A549 (cell line): ENCODE data around the gene POGK. TPM values are rescaled to one million over a fixed set of nuclear protein-coding genes. Genes with fewer than 3 reads are reported as not detected.

Source experiments
- ATAC-seq, 2 experiments: fragments of 200-7000 bp in 1 of 2; fragments of >200 bp in 1 of 2; cut with Nextera tagmentation in 1 of 2; cut with Tn5 transposase in 1 of 2; 3 replicates each; pipeline versions ENCODE4 v1.8.0 to v1.9.1; 2018 to 2020; ENCODE audit warnings: mild to moderate bottlenecking in 1 of 2, moderate library complexity in 1 of 2
- CTCF ChIA-PET: fragments of 300-600 bp; sonication (Branson Sonifier 250); formaldehyde crosslinking; extraction: SDS; loops from one replicate; lab custom pipeline; 2021; ENCODE audit warnings: antibody characterized with exemption, inconsistent platforms; lab: Yijun Ruan, JAX
- POLR2A ChIA-PET: fragments of 350-600 bp; formaldehyde crosslinking; extraction: SDS; loops from one replicate; lab custom pipeline; 2021; ENCODE audit warnings: antibody characterized with exemption, inconsistent platforms; lab: Yijun Ruan, JAX
- DNase-seq, 2 experiments: peaks; one replicate each; pipeline versions ENCODE4 v3.0.0 to v3.0.0-alpha.2; 2011 to 2016; ENCODE audit warnings: low read depth in 1 of 2, low spot score in 1 of 2
- FAIRE-seq: peaks from 2 replicates; lab custom pipeline; 2011; peaks lifted over from hg19 to GRCh38; lab: Jason Lieb, UNC
- H3K27ac ChIP-seq, 2 experiments: fragments of >200 bp; sonication (Bioruptor Twin); formaldehyde crosslinking; 3 replicates each; pipeline ENCODE4 v1.5.1; 2016 to 2017
- H3K4me1 ChIP-seq: fragments of >200 bp; sonication (Bioruptor Twin); formaldehyde crosslinking; 3 replicates; pipeline ENCODE4 v1.6.1; 2016
- H3K4me2 ChIP-seq: fragments of >200 bp; sonication (Bioruptor Twin); formaldehyde crosslinking; 3 replicates; pipeline ENCODE4 v1.6.1; 2016
- H3K4me3 ChIP-seq: fragments of >200 bp; sonication (Bioruptor Twin); formaldehyde crosslinking; 3 replicates; pipeline ENCODE4 v1.5.1; 2016
- H3K9me3 ChIP-seq: fragments of >200 bp; sonication (Bioruptor Twin); formaldehyde crosslinking; 3 replicates; pipeline ENCODE4 v1.6.1; 2016
- CBX8 ChIP-seq: fragments of 200-600 bp; sonication (generic); IDR thresholded peaks from 2 replicates; pipeline ENCODE4 v1.6.1; 2016
- EHF ChIP-seq: fragments of 250-450 bp; sonication (Bioruptor Pico); IDR thresholded peaks from 2 replicates; pipeline ENCODE4 v1.5.0; 2020; ENCODE audit warnings: mild to moderate bottlenecking
- FOSB ChIP-seq: fragments of 250-450 bp; sonication (Bioruptor Pico); IDR thresholded peaks from 2 replicates; pipeline ENCODE4 v1.5.0; 2020; ENCODE audit warnings: mild to moderate bottlenecking, moderate library complexity
- FOXS1 ChIP-seq: fragments of 250-450 bp; sonication (Bioruptor Pico); IDR thresholded peaks from 2 replicates; pipeline ENCODE4 v1.5.0; 2020; ENCODE audit warnings: mild to moderate bottlenecking, moderate library complexity
- GATA3 ChIP-seq: IDR thresholded peaks from 2 replicates; pipeline ENCODE4 v1.6.1; 2012; ENCODE audit warnings: borderline replicate concordance
- HOXA7 ChIP-seq: fragments of 250-450 bp; sonication (Bioruptor Pico); IDR thresholded peaks from 2 replicates; pipeline ENCODE4 v1.5.0; 2020; ENCODE audit warnings: mild to moderate bottlenecking, moderate library complexity
- HOXB13 ChIP-seq: fragments of 250-450 bp; sonication (Bioruptor Pico); IDR thresholded peaks from 2 replicates; pipeline ENCODE4 v1.5.0; 2020; ENCODE audit warnings: low read depth, mild to moderate bottlenecking, moderate library complexity
- HOXB5 ChIP-seq: fragments of 250-450 bp; sonication (Bioruptor Pico); IDR thresholded peaks from 2 replicates; pipeline ENCODE4 v1.5.0; 2020; ENCODE audit warnings: mild to moderate bottlenecking, moderate library complexity
- KDM5A ChIP-seq: fragments of 200-600 bp; sonication (generic); IDR thresholded peaks from 2 replicates; pipeline ENCODE4 v1.6.1; 2016; ENCODE audit warnings: antibody characterized with exemption, mild to moderate bottlenecking
- MAFK ChIP-seq: fragments of 450-650 bp; IDR thresholded peaks from 2 replicates; pipeline ENCODE4 v1.6.1; 2014; ENCODE audit not compliant: partially characterized antibody
- MAZ ChIP-seq: fragments of 150-350 bp; IDR thresholded peaks from 2 replicates; pipeline ENCODE4 v1.6.1; 2014; ENCODE audit warnings: antibody characterized with exemption, low read depth, low read length, borderline replicate concordance
- NPAS2 ChIP-seq: fragments of 250-450 bp; sonication (Bioruptor Pico); IDR thresholded peaks from 2 replicates; pipeline ENCODE4 v1.8.0; 2022; ENCODE audit warnings: mild to moderate bottlenecking, moderate library complexity, borderline replicate concordance
- NR3C1 ChIP-seq: fragments of >200 bp; sonication (Bioruptor Twin); formaldehyde crosslinking; IDR thresholded peaks from 3 replicates; pipeline ENCODE4 v1.6.1; 2017
- PHF8 ChIP-seq: fragments of 200-600 bp; sonication (generic); IDR thresholded peaks from 2 replicates; pipeline ENCODE4 v1.6.1; 2016; ENCODE audit warnings: low read depth, mild to moderate bottlenecking, antibody characterized with exemption, moderate library complexity, borderline replicate concordance
- POLR2A ChIP-seq: IDR thresholded peaks from 2 replicates; pipeline ENCODE4 v1.6.1; 2012; ENCODE audit warnings: mild to moderate bottlenecking, low read length
- SMC3 ChIP-seq: fragments of >200 bp; sonication (Bioruptor Twin); formaldehyde crosslinking; IDR thresholded peaks from 3 replicates; pipeline ENCODE4 v1.6.1; 2018; ENCODE audit warnings: inconsistent platforms
- SREBF2 ChIP-seq: fragments of 450-650 bp; IDR thresholded peaks from 2 replicates; pipeline ENCODE4 v1.6.1; 2014; ENCODE audit warnings: mild to moderate bottlenecking, moderate library complexity
- ZC3H11A ChIP-seq: fragments of 450-650 bp; IDR thresholded peaks from 2 replicates; pipeline ENCODE4 v1.6.1; 2014; ENCODE audit warnings: antibody characterized with exemption, mild to moderate bottlenecking
- ZFP36 ChIP-seq: fragments of 450-650 bp; IDR thresholded peaks from 2 replicates; pipeline ENCODE4 v1.6.1; 2014; ENCODE audit warnings: borderline replicate concordance; ENCODE audit not compliant: partially characterized antibody
- ZNF302 ChIP-seq: fragments of 250-450 bp; sonication (Bioruptor Pico); IDR thresholded peaks from 2 replicates; pipeline ENCODE4 v1.9.0; 2021; ENCODE audit warnings: inconsistent platforms, mild to moderate bottlenecking, moderate library complexity
- WGBS: methylation state at CpG from one replicate; pipeline ENCODE4 v1.1.6; 2017; ENCODE audit errors: missing lambda C conversion rate; 5-methylcytosine and 5-hydroxymethylcytosine counted together
- polyA plus RNA-seq, 4 experiments: library from polyadenylated mRNA; depleted of rRNA in 3 of 4; stranded (reverse); fragments of >200 nt; fragmentation: RNase III in 1 of 4; extraction: RNeasy Plus Mini Kit Qiagen cat#74134 plus additional on column Dnase treatment in 1 of 4; gene quantifications; 2 replicates in 3 of 4; 3 replicates in 1 of 4; pipeline ENCODE4 v1.2.3, GENCODE V29; 2011 to 2017
- TF ChIP-seq, protein P1 (sequence below): fragments of 250-450 bp; sonication (Bioruptor Pico); IDR thresholded peaks from 2 replicates; pipeline ENCODE4 v1.5.0; 2020; ENCODE audit warnings: low read depth, mild to moderate bottlenecking, moderate library complexity
- TF ChIP-seq, protein P2 (sequence below): fragments of 450-650 bp; IDR thresholded peaks from 2 replicates; pipeline ENCODE4 v1.6.1; 2014; ENCODE audit warnings: antibody characterized with exemption
- TF ChIP-seq, protein P3 (sequence below): IDR thresholded peaks from 2 replicates; pipeline ENCODE4 v1.6.1; 2012
- TF ChIP-seq, protein P4 (sequence below): fragments of >200 bp; sonication (Bioruptor Twin); formaldehyde crosslinking; IDR thresholded peaks from 3 replicates; pipeline ENCODE4 v1.5.1; 2016
- TF ChIP-seq, protein P5 (sequence below): IDR thresholded peaks from 2 replicates; pipeline ENCODE4 v1.6.1; 2012

Gene POGK
- polyA plus RNA-seq, 2 of the 4 experiments (the other 2 are of a cell fraction): 27.4 to 37.2 TPM

DNA sequence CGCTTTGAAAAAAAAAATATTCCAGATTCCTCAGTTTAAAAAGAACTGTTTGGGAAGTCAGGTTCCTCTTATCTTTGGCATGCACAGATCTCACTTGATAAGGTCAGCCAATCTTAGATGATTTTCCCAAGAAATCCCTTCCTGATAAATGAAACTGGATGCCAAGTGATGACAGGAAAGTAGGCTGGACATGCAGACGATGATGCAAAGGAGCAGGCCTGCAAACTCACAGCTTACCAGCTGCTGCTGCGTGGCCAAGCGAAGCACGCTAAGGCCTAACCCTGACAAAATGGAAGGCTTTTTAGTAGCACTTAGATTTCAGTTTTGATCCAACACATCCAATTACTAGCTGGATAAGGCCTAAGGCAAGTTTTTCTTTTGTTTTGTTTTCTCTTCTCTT lies 26.7 kb downstream of the POGK start:
- CTCF ChIA-PET: no interaction called here
- ATAC-seq (no peak), DNase-seq (peak in 1 of 2 experiments; percentile 9), FAIRE-seq (no peak)
- WGBS: 93% methylated on average over 5 of the region's 5 CpGs
- TF ChIP-seq NR3C1 (no peak), ZC3H11A (no peak), HOXB5 (CRISPR knock-in tag) (no peak), MAZ (no peak), HOXB13 (CRISPR knock-in tag) (no peak), SREBF2 (no peak)
- TF ChIP-seq, protein P1, sequence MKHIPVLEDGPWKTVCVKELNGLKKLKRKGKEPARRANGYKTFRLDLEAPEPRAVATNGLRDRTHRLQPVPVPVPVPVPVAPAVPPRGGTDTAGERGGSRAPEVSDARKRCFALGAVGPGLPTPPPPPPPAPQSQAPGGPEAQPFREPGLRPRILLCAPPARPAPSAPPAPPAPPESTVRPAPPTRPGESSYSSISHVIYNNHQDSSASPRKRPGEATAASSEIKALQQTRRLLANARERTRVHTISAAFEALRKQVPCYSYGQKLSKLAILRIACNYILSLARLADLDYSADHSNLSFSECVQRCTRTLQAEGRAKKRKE (CRISPR knock-in tag): no peak
- H3K4me2 ChIP-seq: no peak overlapping the region
- H3K27ac ChIP-seq: no peak overlapping the region
- POLR2A ChIA-PET: interaction anchor here (1.5 kb wide), 1 partner anchor 10 kb away, joined by 4 read pairs; the partner anchor contains the start of gene TADA1
- no peak overlapping the region for H3K4me3 ChIP-seq
- H3K4me1 ChIP-seq: no peaks in the 10 kb centered on the region; the same call in 2 of the 3 replicates
- H3K9me3 ChIP-seq: no peaks in the 10 kb centered on the region

DNA sequence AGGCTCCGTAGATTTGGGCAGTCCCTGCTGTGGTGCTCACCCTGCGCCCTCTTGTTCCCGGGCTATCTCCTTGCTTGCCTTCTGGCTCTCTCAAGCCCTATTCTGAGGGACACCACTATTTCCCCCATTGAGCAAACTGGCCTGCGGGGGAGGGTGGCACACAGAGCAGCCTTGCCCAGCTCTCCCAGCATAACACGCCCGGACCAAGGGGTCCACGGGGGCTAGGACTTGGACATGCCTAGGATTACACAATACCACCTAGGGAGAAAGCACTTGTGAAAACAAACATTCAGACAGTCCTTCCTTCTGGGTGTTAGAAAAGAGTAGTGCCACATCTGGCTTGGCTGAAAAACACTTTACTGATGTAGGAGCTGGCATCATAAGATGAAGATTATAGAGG lies 29.4 kb downstream of the POGK start:
- DNase-seq: no peak
- POLR2A ChIA-PET: interaction anchor here (1.1 kb wide), 2 partner anchors 28 to 29 kb away, joined by 3 to 4 read pairs; partner anchors contain the start of gene POGK
- Histone ChIP-seq H3K4me3 (no peak overlapping the region), H3K4me2 (no peak overlapping the region), H3K27ac (no peak overlapping the region), H3K4me1 (no peaks in the 10 kb centered on the region; the same call in 2 of the 3 replicates), H3K9me3 (no peaks in the 10 kb centered on the region)
- CTCF ChIA-PET: interaction anchor here (0.9 to 1.5 kb wide), 2 partner anchors 14 to 41 kb away, joined by 3 to 4 read pairs; no protein-coding TSS in a partner anchor
- TF ChIP-seq ZFP36: no peak
- no peak for TF ChIP-seq MAFK
- TF ChIP-seq KDM5A: no peak
- no peak for TF ChIP-seq HOXA7 (CRISPR knock-in tag)
- TF ChIP-seq FOSB: no peak
- TF ChIP-seq NPAS2 (CRISPR knock-in tag): no peak
- TF ChIP-seq GATA3: no peak
- no peak for TF ChIP-seq EHF (CRISPR knock-in tag)
- no peak for TF ChIP-seq SMC3
- TF ChIP-seq, protein P2, sequence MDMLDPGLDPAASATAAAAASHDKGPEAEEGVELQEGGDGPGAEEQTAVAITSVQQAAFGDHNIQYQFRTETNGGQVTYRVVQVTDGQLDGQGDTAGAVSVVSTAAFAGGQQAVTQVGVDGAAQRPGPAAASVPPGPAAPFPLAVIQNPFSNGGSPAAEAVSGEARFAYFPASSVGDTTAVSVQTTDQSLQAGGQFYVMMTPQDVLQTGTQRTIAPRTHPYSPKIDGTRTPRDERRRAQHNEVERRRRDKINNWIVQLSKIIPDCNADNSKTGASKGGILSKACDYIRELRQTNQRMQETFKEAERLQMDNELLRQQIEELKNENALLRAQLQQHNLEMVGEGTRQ: no peak
- TF ChIP-seq PHF8: no peak
- TF ChIP-seq SREBF2: no peak
- no peak for TF ChIP-seq POLR2A
- TF ChIP-seq, protein P3, sequence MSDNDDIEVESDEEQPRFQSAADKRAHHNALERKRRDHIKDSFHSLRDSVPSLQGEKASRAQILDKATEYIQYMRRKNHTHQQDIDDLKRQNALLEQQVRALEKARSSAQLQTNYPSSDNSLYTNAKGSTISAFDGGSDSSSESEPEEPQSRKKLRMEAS: no peak
- TF ChIP-seq, protein P4, sequence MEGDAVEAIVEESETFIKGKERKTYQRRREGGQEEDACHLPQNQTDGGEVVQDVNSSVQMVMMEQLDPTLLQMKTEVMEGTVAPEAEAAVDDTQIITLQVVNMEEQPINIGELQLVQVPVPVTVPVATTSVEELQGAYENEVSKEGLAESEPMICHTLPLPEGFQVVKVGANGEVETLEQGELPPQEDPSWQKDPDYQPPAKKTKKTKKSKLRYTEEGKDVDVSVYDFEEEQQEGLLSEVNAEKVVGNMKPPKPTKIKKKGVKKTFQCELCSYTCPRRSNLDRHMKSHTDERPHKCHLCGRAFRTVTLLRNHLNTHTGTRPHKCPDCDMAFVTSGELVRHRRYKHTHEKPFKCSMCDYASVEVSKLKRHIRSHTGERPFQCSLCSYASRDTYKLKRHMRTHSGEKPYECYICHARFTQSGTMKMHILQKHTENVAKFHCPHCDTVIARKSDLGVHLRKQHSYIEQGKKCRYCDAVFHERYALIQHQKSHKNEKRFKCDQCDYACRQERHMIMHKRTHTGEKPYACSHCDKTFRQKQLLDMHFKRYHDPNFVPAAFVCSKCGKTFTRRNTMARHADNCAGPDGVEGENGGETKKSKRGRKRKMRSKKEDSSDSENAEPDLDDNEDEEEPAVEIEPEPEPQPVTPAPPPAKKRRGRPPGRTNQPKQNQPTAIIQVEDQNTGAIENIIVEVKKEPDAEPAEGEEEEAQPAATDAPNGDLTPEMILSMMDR: no peak
- no peak for TF ChIP-seq MAZ
- no peak for TF ChIP-seq CBX8
- no peak for TF ChIP-seq FOXS1 (CRISPR knock-in tag)
- TF ChIP-seq ZNF302 (CRISPR knock-in tag): no peak
- TF ChIP-seq, protein P5, sequence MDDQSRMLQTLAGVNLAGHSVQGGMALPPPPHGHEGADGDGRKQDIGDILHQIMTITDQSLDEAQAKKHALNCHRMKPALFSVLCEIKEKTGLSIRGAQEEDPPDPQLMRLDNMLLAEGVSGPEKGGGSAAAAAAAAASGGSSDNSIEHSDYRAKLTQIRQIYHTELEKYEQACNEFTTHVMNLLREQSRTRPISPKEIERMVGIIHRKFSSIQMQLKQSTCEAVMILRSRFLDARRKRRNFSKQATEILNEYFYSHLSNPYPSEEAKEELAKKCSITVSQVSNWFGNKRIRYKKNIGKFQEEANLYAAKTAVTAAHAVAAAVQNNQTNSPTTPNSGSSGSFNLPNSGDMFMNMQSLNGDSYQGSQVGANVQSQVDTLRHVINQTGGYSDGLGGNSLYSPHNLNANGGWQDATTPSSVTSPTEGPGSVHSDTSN: no peak
- 89% methylated on average over 7 of the region's 7 CpGs for WGBS
- ATAC-seq: no peak
- FAIRE-seq: no peak
